DND-41 (cell line): ENCODE results near the gene FADS1.

Experiments used
- ATAC-seq: fragments of 200-7000 bp; cut with Tn5 transposase; 3 replicates; pipeline ENCODE4 v1.9.1; 2021; ENCODE audit warnings: low read depth; ENCODE audit not compliant: insufficient read depth
- DNase-seq: peaks from one replicate; pipeline ENCODE4 v3.0.0-alpha.2; 2020
- H2AFZ ChIP-seq: 2 replicates; pipeline ENCODE4 v1.6.0; 2012; ENCODE audit warnings: low read depth, low read length
- H3K27ac ChIP-seq: 2 replicates; pipeline ENCODE4 v1.5.1; 2012; ENCODE audit warnings: low read length, inconsistent platforms
- H3K27me3 ChIP-seq: fragments of 200-600 bp; sonication (generic); 2 replicates; pipeline ENCODE4 v1.6.0; 2012; ENCODE audit warnings: low read length, mild to moderate bottlenecking, inconsistent platforms; ENCODE audit not compliant: insufficient read depth, poor library complexity
- H3K36me3 ChIP-seq: 2 replicates; pipeline ENCODE4 v1.5.1; 2012; ENCODE audit warnings: low read length, inconsistent platforms; ENCODE audit not compliant: insufficient read depth
- H3K4me1 ChIP-seq: 2 replicates; pipeline ENCODE4 v1.5.1; 2012; ENCODE audit warnings: mild to moderate bottlenecking, low read length; ENCODE audit not compliant: insufficient read depth
- H3K4me2 ChIP-seq: 2 replicates; pipeline ENCODE4 v1.6.0; 2012; ENCODE audit warnings: mild to moderate bottlenecking, moderate library complexity, low read length, inconsistent platforms; ENCODE audit not compliant: insufficient read depth
- H3K4me3 ChIP-seq, 2 experiments: fragments of 200-600 bp in 1 of 2; shearing (Covaris generic) in 1 of 2; 2 replicates each; pipeline ENCODE4 v1.5.1; 2012 to 2016; ENCODE audit warnings: inconsistent platforms in 2 of 2, low read length in 2 of 2, mild to moderate bottlenecking in 2 of 2, low read depth in 1 of 2, moderate library complexity in 1 of 2
- H3K79me2 ChIP-seq: 2 replicates; pipeline ENCODE4 v1.6.0; 2012; ENCODE audit warnings: low read length, inconsistent platforms; ENCODE audit not compliant: insufficient read depth
- H3K9ac ChIP-seq: 2 replicates; pipeline ENCODE4 v1.6.0; 2012; ENCODE audit warnings: low read depth, mild to moderate bottlenecking, inconsistent platforms, low read length, moderate library complexity
- H3K9me3 ChIP-seq: 2 replicates; pipeline ENCODE4 v1.5.1; 2012; ENCODE audit warnings: low read length, moderate library complexity, mild to moderate bottlenecking, inconsistent platforms; ENCODE audit not compliant: insufficient read depth, severe bottlenecking
- H4K20me1 ChIP-seq: 2 replicates; pipeline ENCODE4 v1.6.0; 2012; ENCODE audit warnings: low read length; ENCODE audit not compliant: insufficient read depth
- CTCF ChIP-seq: IDR thresholded peaks from 2 replicates; pipeline ENCODE4 v1.5.1; 2012; ENCODE audit warnings: borderline replicate concordance, low read length, moderate library complexity, mild to moderate bottlenecking; ENCODE audit not compliant: poor library complexity, severe bottlenecking; ENCODE audit errors: extremely low read depth
- EZH2 ChIP-seq: IDR thresholded peaks from 3 replicates; pipeline ENCODE4 v1.6.1; 2012; ENCODE audit warnings: borderline replicate concordance, low read depth, mild to moderate bottlenecking, moderate library complexity, low read length, inconsistent platforms; ENCODE audit not compliant: severe bottlenecking

FADS1 gene

GRCh38 chr11:61783717-61784505 lies 32.9 kb downstream of the FADS1 start:
- Histone ChIP-seq H3K9me3 (no peaks in the 10 kb centered on the region), H3K4me3 (no peak overlapping the region), H3K27ac (no peak overlapping the region), H3K79me2 (no peaks in the 10 kb centered on the region; the same call in 1 of the 2 replicates), H2AFZ (no peak overlapping the region), H3K4me1 (no peaks in the 10 kb centered on the region), H4K20me1 (peaks cover 33% of the 10 kb centered on the region), H3K9ac (no peak overlapping the region), H3K36me3 (peaks cover 48% of the 10 kb centered on the region), H3K4me2 (no peak overlapping the region), H3K27me3 (no peaks in the 10 kb centered on the region)
- TF ChIP-seq CTCF: no peak
- no peak for TF ChIP-seq EZH2
- ATAC-seq: no peak
- no peak for DNase-seq

- DNase-seq (no peak), ATAC-seq (no peak)
- Histone ChIP-seq H2AFZ (no peak overlapping the region), H3K4me1 (no peaks in the 10 kb centered on the region), H3K79me2 (no peaks in the 10 kb centered on the region), H3K9ac (no peak overlapping the region), H3K4me2 (no peak overlapping the region), H3K27me3 (no peaks in the 10 kb centered on the region), H3K27ac (no peak overlapping the region), H3K36me3 (peaks cover 38% of the 10 kb centered on the region), H4K20me1 (peaks cover 30% of the 10 kb centered on the region), H3K9me3 (no peaks in the 10 kb centered on the region), H3K4me3 (no peak overlapping the region)
- TF ChIP-seq EZH2: no peak
- no peak for TF ChIP-seq CTCF
Measured at GRCh38 chr11:61782841-61783240, 34.0 kb downstream of the FADS1 start.

- Histone ChIP-seq H3K4me3 (no peak overlapping the region), H3K27ac (no peak overlapping the region), H3K36me3 (peaks cover 32% of the 10 kb centered on the region), H3K4me1 (no peaks in the 10 kb centered on the region), H3K9ac (no peak overlapping the region), H3K9me3 (no peaks in the 10 kb centered on the region), H4K20me1 (peaks cover 27% of the 10 kb centered on the region), H3K27me3 (no peaks in the 10 kb centered on the region), H3K79me2 (no peaks in the 10 kb centered on the region), H3K4me2 (no peak overlapping the region), H2AFZ (no peak overlapping the region)
- TF ChIP-seq EZH2: no peak
- no peak for TF ChIP-seq CTCF
- DNase-seq (no peak), ATAC-seq (no peak)
Measured at GRCh38 chr11:61782299-61782698, 34.5 kb downstream of the FADS1 start.
